SU-DHL-6 (cell line): Measurements from ENCODE around the gene FSD2.

Experiments
- H2AFZ ChIP-seq: fragments of 200-600 bp; sonication (generic); 2 replicates; pipeline ENCODE4 v1.6.1; 2014; ENCODE audit warnings: low read depth, mild to moderate bottlenecking, moderate library complexity, mixed read lengths, antibody characterized with exemption, low read length; ENCODE audit not compliant: severe bottlenecking
- H3F3A ChIP-seq: fragments of 200-600 bp; shearing (Covaris generic); 2 replicates; pipeline ENCODE4 v1.6.0; 2016; ENCODE audit warnings: antibody characterized with exemption, mild to moderate bottlenecking; ENCODE audit not compliant: insufficient read depth
- H3K27ac ChIP-seq: fragments of 200-600 bp; sonication (generic); 2 replicates; pipeline ENCODE4 v1.5.1; 2016; ENCODE audit warnings: low read depth, mild to moderate bottlenecking, low read length, moderate library complexity, mixed read lengths
- H3K27me3 ChIP-seq: fragments of 200-600 bp; sonication (generic), shearing (Covaris generic); 2 replicates; pipeline ENCODE4 v1.6.0; 2014; ENCODE audit warnings: mild to moderate bottlenecking, low read length
- H3K36me3 ChIP-seq: fragments of 200-600 bp; sonication (generic); 2 replicates; pipeline ENCODE4 v1.6.1; 2014; ENCODE audit warnings: mild to moderate bottlenecking, low read length, mixed read lengths
- H3K4me2 ChIP-seq: fragments of 300-600, 200-600 bp; shearing (Covaris generic), sonication (generic); 2 replicates; pipeline ENCODE4 v1.6.0; 2014; ENCODE audit warnings: low read length, low read depth, mild to moderate bottlenecking; ENCODE audit not compliant: poor library complexity, severe bottlenecking
- H3K4me3 ChIP-seq: fragments of 200-600 bp; sonication (generic); 2 replicates; pipeline ENCODE4 v1.5.1; 2014; ENCODE audit warnings: antibody characterized with exemption, low read length, mild to moderate bottlenecking, mixed read lengths; ENCODE audit not compliant: insufficient read depth, poor library complexity, severe bottlenecking
- H3K79me2 ChIP-seq: fragments of 200-600 bp; sonication (generic); 2 replicates; pipeline ENCODE4 v1.6.1; 2014; ENCODE audit warnings: mild to moderate bottlenecking, low read length, moderate library complexity; ENCODE audit not compliant: insufficient read depth
- H3K9ac ChIP-seq: fragments of 200-600 bp; sonication (generic); 2 replicates; pipeline ENCODE4 v1.7.0; 2014; ENCODE audit warnings: mild to moderate bottlenecking, low read length
- H3K9me2 ChIP-seq: fragments of 200-600 bp; sonication (generic); replicated peaks from 2 replicates; pipeline ENCODE4 v1.6.1; 2014; ENCODE audit warnings: low read length; ENCODE audit not compliant: insufficient read depth
- H3K9me3 ChIP-seq: fragments of 200-600 bp; sonication (generic); 2 replicates; pipeline ENCODE4 v1.6.1; 2014; ENCODE audit warnings: low read length, mixed read lengths; ENCODE audit not compliant: insufficient read depth
- H4K20me1 ChIP-seq: fragments of 200-600 bp; sonication (generic); 2 replicates; pipeline ENCODE4 v1.6.1; 2014; ENCODE audit warnings: low read depth, mild to moderate bottlenecking, antibody characterized with exemption, low read length, moderate library complexity, mixed read lengths
- CTCF ChIP-seq: fragments of 200-600 bp; sonication (generic); IDR thresholded peaks from one replicate; pipeline ENCODE4 v1.5.1; 2017; ENCODE audit warnings: antibody characterized with exemption, mild to moderate bottlenecking, low read length, moderate library complexity; ENCODE audit not compliant: insufficient read depth, poor library complexity, severe bottlenecking
- EZH2phosphoT487 ChIP-seq: fragments of 200-600 bp; sonication (generic), shearing (Covaris generic); conservative IDR thresholded peaks from 2 replicates; pipeline ENCODE4 v1.6.1; 2018; ENCODE audit warnings: mild to moderate bottlenecking, antibody characterized with exemption, low read length, moderate library complexity, mixed read lengths

The FSD2 gene

GRCh38 chr15:82809308-82810060 lies 3.6 kb upstream of the FSD2 start, which contains the start of gene WHAMM:
TSS of gene WHAMM (plus strand) at chr15:82809628. CDS start at chr15:82809727, 99 bp downstream.
- peak within 1 kb of the TSS; percentile 88 for H2AFZ ChIP-seq
- H3F3A ChIP-seq: peaks cover 43% of the 10 kb centered on the region
- peaks cover 15% of the 10 kb centered on the region for H3K36me3 ChIP-seq
- H3K27ac ChIP-seq: peak within 1 kb of the TSS; percentile 96
- peak within 1 kb of the TSS; percentile 88 for H3K9ac ChIP-seq
- no peaks in the 10 kb centered on the region for H3K9me3 ChIP-seq
- peaks cover 42% of the 10 kb centered on the region for H3K79me2 ChIP-seq
- no peaks in the 10 kb centered on the region for H3K9me2 ChIP-seq
- H3K4me3 ChIP-seq: peak within 1 kb of the TSS; percentile 71
- no peaks in the 10 kb centered on the region for H3K27me3 ChIP-seq
- TF ChIP-seq EZH2phosphoT487: no peak
- no peak for TF ChIP-seq CTCF
- H3K4me2 ChIP-seq: peak within 1 kb of the TSS; percentile 85
- peaks cover 7% of the 10 kb centered on the region; the same call in 1 of the 2 replicates for H4K20me1 ChIP-seq

GRCh38 chr15:82808634-82809041 lies 2.8 kb upstream of the FSD2 start:
- H3K9ac ChIP-seq: peak overlapping the region; percentile 88
- peaks cover 9% of the 10 kb centered on the region; the same call in 1 of the 2 replicates for H3K36me3 ChIP-seq
- H3F3A ChIP-seq: peaks cover 43% of the 10 kb centered on the region
- no peaks in the 10 kb centered on the region for H3K9me3 ChIP-seq
- no peak for TF ChIP-seq CTCF
- TF ChIP-seq EZH2phosphoT487: no peak
- H3K9me2 ChIP-seq: no peaks in the 10 kb centered on the region
- peaks cover 5% of the 10 kb centered on the region; the same call in 1 of the 2 replicates for H4K20me1 ChIP-seq
- H2AFZ ChIP-seq: peak overlapping the region; percentile 88
- peak overlapping the region; percentile 85 for H3K4me2 ChIP-seq
- no peaks in the 10 kb centered on the region for H3K27me3 ChIP-seq
- H3K4me3 ChIP-seq: peak overlapping the region; percentile 41
- H3K27ac ChIP-seq: peak overlapping the region; percentile 96
- peaks cover 36% of the 10 kb centered on the region for H3K79me2 ChIP-seq

- Histone ChIP-seq H4K20me1 (peaks cover 5% of the 10 kb centered on the region; the same call in 1 of the 2 replicates), H3K9ac (peak overlapping the region; percentile 88), H3K27me3 (no peaks in the 10 kb centered on the region), H3K4me3 (peak overlapping the region; percentile 41), H3K9me2 (no peaks in the 10 kb centered on the region), H3K27ac (peak overlapping the region; percentile 96), H3K4me2 (peak overlapping the region; percentile 85), H3K79me2 (peaks cover 30% of the 10 kb centered on the region), H2AFZ (peak overlapping the region; percentile 88), H3F3A (peaks cover 43% of the 10 kb centered on the region), H3K36me3 (peaks cover 5% of the 10 kb centered on the region; the same call in 1 of the 2 replicates), H3K9me3 (no peaks in the 10 kb centered on the region)
- TF ChIP-seq CTCF (no peak), EZH2phosphoT487 (no peak)
Measured at GRCh38 chr15:82807920-82808633, 2.2 kb upstream of the FSD2 start.
